Spleen (tissue), 11 donors: ENCODE results near the gene DNAJB2. TPM values are rescaled to one million over a fixed set of nuclear protein-coding genes. Genes with fewer than 3 reads are reported as not detected.

ENCODE experiments used
- DNase-seq: peaks from one replicate; pipeline ENCODE4 v3.0.0-alpha.2; 2020
- H3K27ac ChIP-seq, 8 donors: fragments of 200-600 bp; sonication (generic) in 7 of 8; 1 replicate in 4 of 8; 2 replicates in 4 of 8; pipeline versions ENCODE4 v1.5.0 to v1.8.0; 2016 to 2021; ENCODE audit warnings: inconsistent platforms in 4 of 8, mild to moderate bottlenecking in 4 of 8, moderate library complexity in 1 of 8
- H3K27me3 ChIP-seq, 7 donors: fragments of 200-600 bp; sonication (generic) in 6 of 7; replicated peaks in 1 of 7; 1 replicate in 4 of 7; 2 replicates in 3 of 7; pipeline versions ENCODE4 v1.5.0 to v1.8.0; 2016 to 2021; ENCODE audit warnings: inconsistent platforms in 3 of 7, mild to moderate bottlenecking in 1 of 7
- H3K36me3 ChIP-seq, 6 donors: fragments of 200-600 bp; sonication (generic) in 5 of 6; 1 replicate in 4 of 6; 2 replicates in 2 of 6; pipeline versions ENCODE4 v1.5.0 to v1.8.0; 2016 to 2021; ENCODE audit warnings: inconsistent platforms in 2 of 6
- H3K4me1 ChIP-seq, 6 donors: fragments of 200-600 bp; sonication (generic) in 5 of 6; 1 replicate in 3 of 6; 2 replicates in 3 of 6; pipeline versions ENCODE4 v1.5.0 to v1.8.0; 2016 to 2021; ENCODE audit warnings: inconsistent platforms in 3 of 6
- H3K4me3 ChIP-seq, 8 donors: fragments of 200-600 bp; sonication (generic) in 7 of 8; 1 replicate in 4 of 8; 2 replicates in 4 of 8; pipeline versions ENCODE4 v1.5.0 to v1.8.0; 2016 to 2021; ENCODE audit warnings: inconsistent platforms in 4 of 8, mild to moderate bottlenecking in 4 of 8, moderate library complexity in 2 of 8
- H3K9me3 ChIP-seq, 8 donors: fragments of 200-600 bp; sonication (generic) in 7 of 8; 1 replicate in 4 of 8; 2 replicates in 4 of 8; pipeline versions ENCODE4 v1.5.0 to v1.8.0; 2016 to 2021; ENCODE audit warnings: inconsistent platforms in 4 of 8
- CTCF ChIP-seq, 11 experiments: fragments of 200-600 bp in 7 of 11; fragments of 450-650 bp in 4 of 11; sonication (generic) in 4 of 11; IDR thresholded peaks in 8 of 11; conservative IDR thresholded peaks in 3 of 11; 1 replicate in 7 of 11; 2 replicates in 4 of 11; pipeline versions ENCODE4 v1.4.0 to v1.8.0; 2016 to 2021; ENCODE audit warnings: antibody characterized with exemption in 11 of 11, inconsistent platforms in 4 of 11, mild to moderate bottlenecking in 1 of 11
- POLR2A ChIP-seq, 3 donors: fragments of 450-650 bp; IDR thresholded peaks; one replicate each; pipeline ENCODE4 v1.5.1; 2017; ENCODE audit warnings: antibody characterized with exemption in 3 of 3, mild to moderate bottlenecking in 1 of 3
- POLR2AphosphoS5 ChIP-seq, 3 donors: sonication (generic); formaldehyde crosslinking; IDR thresholded peaks; one replicate each; pipeline ENCODE4 v1.5.1; 2017; ENCODE audit warnings: antibody characterized with exemption in 3 of 3
- WGBS, 5 donors: extraction: QIAGEN DNeasy Blood & Tissue Kit in 3 of 5; methylation state at CpG; one replicate each; pipeline versions ENCODE4 v1.1.5 to v1.1.7; 2013 to 2018; 5-methylcytosine and 5-hydroxymethylcytosine counted together
- intact Hi-C: fragments of 100-400 bp; cut with DNase I; formaldehyde crosslinking; loops from one replicate; pipeline ENCODE4 v1.15.0; 2023; ENCODE audit warnings: low total_unique reads
- polyA plus RNA-seq, 3 donors: library from polyadenylated mRNA; stranded (reverse); fragments of 200-250 nt; gene quantifications; one replicate each; pipeline ENCODE4 v1.2.1, GENCODE V29; 2013
- total RNA-seq, 7 donors: library from RNA; depleted of rRNA in 3 of 7; stranded (reverse); fragments of >200 nt in 3 of 7; fragmentation: NEBNext Ultra II Directional in 4 of 7; extraction: Animal tissue kit (Norgen Biotek cat#: 25700) in 4 of 7; gene quantifications; one replicate each; pipeline versions ENCODE4 v1.1.0 to v1.2.1, GENCODE V29; 2016 to 2021
- donor health status: healthy with polysubstance abuse.
- donor health status: DM: no; HTN: no; CAD: no; lungs with moderate emphysema.
- donor health status: DM: no; HTN: no; CAD: no.
- donor health status: Bipolar disorder and iron deficiency.
- donor health status: healthy.
- donor health status: DM: no; HTN: no; CAD: no.
- donor health status: DM: yes; HTN: yes; CAD: no.

The DNAJB2 gene
- total and polyA plus RNA-seq, 10 donors: 31.4 to 67.2 (median 53.6) TPM

- Histone ChIP-seq H3K27me3 (peaks cover 0 to 9% (median 0%) of the 10 kb centered on the region in 7 donors), H3K27ac (no peak overlapping the region), H3K36me3 (no peaks in the 10 kb centered on the region), H3K9me3 (no peaks in the 10 kb centered on the region), H3K4me3 (no peak overlapping the region), H3K4me1 (peaks cover 0 to 21% (median 14%) of the 10 kb centered on the region in 6 donors)
- no peak for TF ChIP-seq POLR2A (IDR thresholded peaks at IDR 0.05)
- no peak for DNase-seq
- WGBS, 5 donors: 93 to 96% (median 94%) methylated on average over 9 of the region's 9 CpGs
- intact Hi-C loops: loop anchor here (5.0 kb wide), 1 partner anchor 130 kb away; the partner anchor contains the start of gene NHEJ1
Measured at GRCh38 chr2:219292616-219293015, 13.4 kb downstream of the DNAJB2 start.

- H3K4me3 ChIP-seq: no peak overlapping the region
- DNase-seq: peak; percentile 71
- intact Hi-C loops: loop anchor here (5.0 kb wide), 1 partner anchor 131 kb away; the partner anchor contains the start of gene NHEJ1
- H3K36me3 ChIP-seq: no peaks in the 10 kb centered on the region
- H3K9me3 ChIP-seq: no peaks in the 10 kb centered on the region
- 83 to 92% (median 85%) methylated on average over 5 of the region's 5 CpGs for WGBS, 5 donors
- no peak overlapping the region for H3K27ac ChIP-seq
- TF ChIP-seq CTCF (IDR thresholded peaks at IDR 0.05 in 8 of 11, conservative IDR thresholded peaks at IDR 0.05 in 3 of 11): no peak
- TF ChIP-seq POLR2AphosphoS5 (IDR thresholded peaks at IDR 0.05): no peak
- no peak for TF ChIP-seq POLR2A (IDR thresholded peaks at IDR 0.05)
- H3K27me3 ChIP-seq: peaks cover 0 to 10% (median 0%) of the 10 kb centered on the region in 7 donors
- H3K4me1 ChIP-seq: peaks cover 0 to 27% (median 17%) of the 10 kb centered on the region in 6 donors
Measured at GRCh38 chr2:219293736-219294231, 14.6 kb downstream of the DNAJB2 start.

GRCh38 chr2:219294356-219295351 is 15.5 kb downstream of the DNAJB2 start:
- intact Hi-C loops: loop anchor here (5.0 kb wide), 1 partner anchor 132 kb away; the partner anchor contains the start of gene NHEJ1
- no peak for TF ChIP-seq POLR2A (IDR thresholded peaks at IDR 0.05)
- TF ChIP-seq POLR2AphosphoS5 (IDR thresholded peaks at IDR 0.05): peak; percentile 79 to 88 (median 86)
- TF ChIP-seq CTCF (IDR thresholded peaks at IDR 0.05 in 8 of 11, conservative IDR thresholded peaks at IDR 0.05 in 3 of 11): peak; percentile 89 to 100 (median 99)

GRCh38 chr2:219296142-219296541 is 17.0 kb downstream of the DNAJB2 start:
- Histone ChIP-seq H3K4me1 (peaks cover 0 to 26% (median 18%) of the 10 kb centered on the region in 6 donors), H3K36me3 (no peaks in the 10 kb centered on the region), H3K27ac (no peak overlapping the region), H3K27me3 (peaks cover 0 to 31% (median 4%) of the 10 kb centered on the region in 7 donors), H3K9me3 (no peaks in the 10 kb centered on the region), H3K4me3 (no peak overlapping the region)
- peak; percentile 74 for DNase-seq
- 82 to 92% (median 87%) methylated on average over 9 to 14 of the region's 14 CpGs for WGBS, 5 donors
- intact Hi-C loops: no loop called here
- TF ChIP-seq CTCF (IDR thresholded peaks at IDR 0.05 in 8 of 11, conservative IDR thresholded peaks at IDR 0.05 in 3 of 11) (no peak), POLR2A (IDR thresholded peaks at IDR 0.05) (no peak), POLR2AphosphoS5 (IDR thresholded peaks at IDR 0.05) (no peak)

More at GRCh38 chr2:219294356-219295351, 15.5 kb downstream of the DNAJB2 start:
- DNase-seq: peak; percentile 99
- Histone ChIP-seq H3K4me1 (peaks cover 0 to 30% (median 18%) of the 10 kb centered on the region in 6 donors), H3K27me3 (peaks cover 0 to 18% (median 0%) of the 10 kb centered on the region in 7 donors), H3K4me3 (peak overlapping the region; percentile 34 to 71 (median 48)), H3K9me3 (no peaks in the 10 kb centered on the region), H3K27ac (peak overlapping the region; percentile 38 to 86 (median 76)), H3K36me3 (no peaks in the 10 kb centered on the region)
- WGBS, 5 donors: 5 to 8% (median 7%) methylated on average over 44 to 67 of the region's 67 CpGs
